ENCODE measurements around the gene HELQ. TPM values are rescaled to one million over a fixed set of nuclear protein-coding genes. Genes with fewer than 3 reads are reported as not detected.
A peak's percentile ranks its signal among the peaks of the same experiment; 100 is the strongest.
"Not testable (repeated sequence)": the region's sequence is repeated elsewhere in the genome, so short reads cannot be mapped to it uniquely, and the experiment has no call there.

HELQ gene, protein sequence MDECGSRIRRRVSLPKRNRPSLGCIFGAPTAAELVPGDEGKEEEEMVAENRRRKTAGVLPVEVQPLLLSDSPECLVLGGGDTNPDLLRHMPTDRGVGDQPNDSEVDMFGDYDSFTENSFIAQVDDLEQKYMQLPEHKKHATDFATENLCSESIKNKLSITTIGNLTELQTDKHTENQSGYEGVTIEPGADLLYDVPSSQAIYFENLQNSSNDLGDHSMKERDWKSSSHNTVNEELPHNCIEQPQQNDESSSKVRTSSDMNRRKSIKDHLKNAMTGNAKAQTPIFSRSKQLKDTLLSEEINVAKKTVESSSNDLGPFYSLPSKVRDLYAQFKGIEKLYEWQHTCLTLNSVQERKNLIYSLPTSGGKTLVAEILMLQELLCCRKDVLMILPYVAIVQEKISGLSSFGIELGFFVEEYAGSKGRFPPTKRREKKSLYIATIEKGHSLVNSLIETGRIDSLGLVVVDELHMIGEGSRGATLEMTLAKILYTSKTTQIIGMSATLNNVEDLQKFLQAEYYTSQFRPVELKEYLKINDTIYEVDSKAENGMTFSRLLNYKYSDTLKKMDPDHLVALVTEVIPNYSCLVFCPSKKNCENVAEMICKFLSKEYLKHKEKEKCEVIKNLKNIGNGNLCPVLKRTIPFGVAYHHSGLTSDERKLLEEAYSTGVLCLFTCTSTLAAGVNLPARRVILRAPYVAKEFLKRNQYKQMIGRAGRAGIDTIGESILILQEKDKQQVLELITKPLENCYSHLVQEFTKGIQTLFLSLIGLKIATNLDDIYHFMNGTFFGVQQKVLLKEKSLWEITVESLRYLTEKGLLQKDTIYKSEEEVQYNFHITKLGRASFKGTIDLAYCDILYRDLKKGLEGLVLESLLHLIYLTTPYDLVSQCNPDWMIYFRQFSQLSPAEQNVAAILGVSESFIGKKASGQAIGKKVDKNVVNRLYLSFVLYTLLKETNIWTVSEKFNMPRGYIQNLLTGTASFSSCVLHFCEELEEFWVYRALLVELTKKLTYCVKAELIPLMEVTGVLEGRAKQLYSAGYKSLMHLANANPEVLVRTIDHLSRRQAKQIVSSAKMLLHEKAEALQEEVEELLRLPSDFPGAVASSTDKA
- 10 to 100 TPM in 1 of 2 experiments, 1 to 10 TPM in 1; 9.3 to 10.4 TPM for total RNA-seq

DNA sequence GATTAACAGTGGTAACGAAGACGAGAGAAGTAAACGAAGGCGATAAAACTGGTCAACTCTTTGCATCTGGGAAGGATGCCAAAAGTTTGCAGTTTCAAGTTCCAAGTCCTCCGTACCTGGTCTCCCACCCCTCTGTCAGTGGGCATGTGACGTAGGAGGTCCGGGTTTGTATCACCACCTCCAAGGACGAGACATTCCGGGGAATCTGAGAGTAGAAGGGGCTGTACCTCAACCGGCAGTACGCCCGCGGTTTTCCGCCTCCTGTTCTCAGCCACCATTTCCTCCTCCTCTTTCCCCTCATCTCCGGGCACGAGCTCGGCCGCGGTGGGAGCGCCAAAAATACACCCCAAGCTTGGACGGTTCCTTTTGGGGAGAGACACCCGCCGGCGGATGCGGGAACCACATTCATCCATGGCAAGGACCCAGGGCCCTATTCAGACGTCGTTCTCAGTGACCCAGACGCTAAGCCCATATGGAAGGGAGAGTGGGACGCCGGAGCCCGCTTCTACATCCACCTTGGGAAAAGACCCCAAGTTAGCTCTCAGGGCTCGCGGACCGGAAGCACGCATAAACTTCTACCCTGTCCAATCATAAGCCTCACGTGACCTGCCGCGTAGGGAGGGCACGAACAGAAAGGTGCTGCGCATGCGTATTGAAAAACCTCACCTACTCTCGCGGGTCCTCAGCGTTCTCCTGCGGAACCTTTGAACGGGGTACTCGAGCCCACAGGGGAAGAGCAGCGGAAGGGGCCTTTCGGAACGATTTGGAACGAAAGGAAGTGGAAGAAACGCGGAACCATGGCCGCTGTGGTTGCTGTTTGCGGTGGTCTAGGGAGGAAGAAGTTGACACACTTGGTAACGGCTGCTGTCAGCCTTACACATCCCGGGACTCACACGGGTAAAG lies at the start of gene HELQ, which contains the start of gene MRPS18C:
Gene HELQ, minus strand, starts transcription at position 543 of the 903 bp plus-strand sequence. Its CDS starts 130 bp downstream, at position 413.
Gene MRPS18C, plus strand, starts transcription at position 778 of the 903 bp plus-strand sequence. Its CDS starts 20 bp downstream, at position 798.
- CTCF ChIA-PET: interaction anchor here (1.0 to 2.5 kb wide), 4 partner anchors 11 to 172 kb away, joined by 3 to 9 read pairs (median 6); partner anchors contain the start of gene COQ2
- peaks cover 47% of the 10 kb centered on the region for H3K4me1 Mint-ChIP-seq (ENCODE audit: low read depth)
- peak within 1 kb of the TSS; percentile 100 for H3K4me3 Mint-ChIP-seq
- peak; percentile 93 for ATAC-seq
- H3K27ac Mint-ChIP-seq: peak within 1 kb of the TSS; percentile 100
- intact Hi-C loops (cut with micrococcal nuclease): loop anchor here (5.0 to 10.0 kb wide), 3 partner anchors 98 to 421 kb away; partner anchors contain the start of genes COPS4 and COQ2
- TF ChIP-seq, protein P1, sequence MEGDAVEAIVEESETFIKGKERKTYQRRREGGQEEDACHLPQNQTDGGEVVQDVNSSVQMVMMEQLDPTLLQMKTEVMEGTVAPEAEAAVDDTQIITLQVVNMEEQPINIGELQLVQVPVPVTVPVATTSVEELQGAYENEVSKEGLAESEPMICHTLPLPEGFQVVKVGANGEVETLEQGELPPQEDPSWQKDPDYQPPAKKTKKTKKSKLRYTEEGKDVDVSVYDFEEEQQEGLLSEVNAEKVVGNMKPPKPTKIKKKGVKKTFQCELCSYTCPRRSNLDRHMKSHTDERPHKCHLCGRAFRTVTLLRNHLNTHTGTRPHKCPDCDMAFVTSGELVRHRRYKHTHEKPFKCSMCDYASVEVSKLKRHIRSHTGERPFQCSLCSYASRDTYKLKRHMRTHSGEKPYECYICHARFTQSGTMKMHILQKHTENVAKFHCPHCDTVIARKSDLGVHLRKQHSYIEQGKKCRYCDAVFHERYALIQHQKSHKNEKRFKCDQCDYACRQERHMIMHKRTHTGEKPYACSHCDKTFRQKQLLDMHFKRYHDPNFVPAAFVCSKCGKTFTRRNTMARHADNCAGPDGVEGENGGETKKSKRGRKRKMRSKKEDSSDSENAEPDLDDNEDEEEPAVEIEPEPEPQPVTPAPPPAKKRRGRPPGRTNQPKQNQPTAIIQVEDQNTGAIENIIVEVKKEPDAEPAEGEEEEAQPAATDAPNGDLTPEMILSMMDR (IDR thresholded peaks at IDR 0.05): no peak
- peaks cover 58% of the 10 kb centered on the region for H3K36me3 Mint-ChIP-seq (ENCODE audit: low read depth)
- POLR2A ChIA-PET: interaction anchor here (0.6 to 1.5 kb wide), 9 partner anchors 9 to 473 kb away, joined by 3 to 4 read pairs (median 3); partner anchors contain the start of genes ABRAXAS1 and COPS4
- peak; percentile 99 for DNase-seq
- no peaks in the 10 kb centered on the region for H3K27me3 Mint-ChIP-seq
- no peaks in the 10 kb centered on the region for H3K9me3 Mint-ChIP-seq

GRCh38 chr4:83504996-83505395 lies 49.4 kb upstream of the HELQ start:
- TF ChIP-seq, protein P1 (IDR thresholded peaks at IDR 0.05): no peak

GRCh38 chr4:83504503-83504902 lies 48.9 kb upstream of the HELQ start:
- TF ChIP-seq, protein P1 (IDR thresholded peaks at IDR 0.05): no peak
- no peak overlapping the region for H3K4me3 Mint-ChIP-seq
- no peaks in the 10 kb centered on the region for H3K9me3 Mint-ChIP-seq
- no peak for DNase-seq
- no peak for ATAC-seq
- intact Hi-C loops (cut with micrococcal nuclease): no loop called here
- H3K36me3 Mint-ChIP-seq (ENCODE audit: low read depth): no peaks in the 10 kb centered on the region
- no peaks in the 10 kb centered on the region for H3K27me3 Mint-ChIP-seq
- H3K4me1 Mint-ChIP-seq (ENCODE audit: low read depth): peaks cover 12% of the 10 kb centered on the region
- H3K27ac Mint-ChIP-seq: peak overlapping the region; percentile 3
- ChIA-PET CTCF (interaction anchor here (1.1 to 2.3 kb wide), 3 partner anchors 22 to 136 kb away, joined by 3 to 7 read pairs (median 3); no protein-coding TSS in a partner anchor), POLR2A (interaction anchor here (0.6 kb wide), 1 partner anchor 937 kb away, joined by 5 read pairs; no protein-coding TSS in a partner anchor)

More at GRCh38 chr4:83504996-83505395, 49.4 kb upstream of the HELQ start:
- H3K27me3 Mint-ChIP-seq: no peaks in the 10 kb centered on the region
- CTCF ChIA-PET: interaction anchor here (1.1 to 2.3 kb wide), 2 partner anchors 134 to 136 kb away, joined by 3 to 7 read pairs; no protein-coding TSS in a partner anchor
- H3K27ac Mint-ChIP-seq: peak overlapping the region; percentile 3
- no peak for DNase-seq
- ATAC-seq: no peak
- H3K4me1 Mint-ChIP-seq (ENCODE audit: low read depth): peaks cover 12% of the 10 kb centered on the region
- POLR2A ChIA-PET: interaction anchor here (0.6 kb wide), 2 partner anchors 10 to 937 kb away, joined by 3 to 5 read pairs; no protein-coding TSS in a partner anchor
- H3K36me3 Mint-ChIP-seq (ENCODE audit: low read depth): no peaks in the 10 kb centered on the region
- intact Hi-C loops (cut with micrococcal nuclease): no loop called here
- no peak overlapping the region for H3K4me3 Mint-ChIP-seq
- H3K9me3 Mint-ChIP-seq: no peaks in the 10 kb centered on the region

- Mint-ChIP-seq H3K27me3 (no peaks in the 10 kb centered on the region), H3K4me1 (ENCODE audit: low read depth) (peaks cover 12% of the 10 kb centered on the region), H3K27ac (peak overlapping the region; percentile 3), H3K9me3 (no peaks in the 10 kb centered on the region), H3K4me3 (no peak overlapping the region), H3K36me3 (ENCODE audit: low read depth) (no peaks in the 10 kb centered on the region)
- ChIA-PET POLR2A (no interaction called here), CTCF (interaction anchor here (1.1 to 2.3 kb wide), 4 partner anchors 22 to 141 kb away, joined by 3 to 7 read pairs (median 3); no protein-coding TSS in a partner anchor)
- ATAC-seq (peak; percentile 47), DNase-seq (peak; percentile 30)
- intact Hi-C loops (cut with micrococcal nuclease): no loop called here
- TF ChIP-seq, protein P1 (IDR thresholded peaks at IDR 0.05): no peak
These were observed 48.4 kb upstream of the HELQ start for GRCh38 chr4:83503974-83504373.

DNA sequence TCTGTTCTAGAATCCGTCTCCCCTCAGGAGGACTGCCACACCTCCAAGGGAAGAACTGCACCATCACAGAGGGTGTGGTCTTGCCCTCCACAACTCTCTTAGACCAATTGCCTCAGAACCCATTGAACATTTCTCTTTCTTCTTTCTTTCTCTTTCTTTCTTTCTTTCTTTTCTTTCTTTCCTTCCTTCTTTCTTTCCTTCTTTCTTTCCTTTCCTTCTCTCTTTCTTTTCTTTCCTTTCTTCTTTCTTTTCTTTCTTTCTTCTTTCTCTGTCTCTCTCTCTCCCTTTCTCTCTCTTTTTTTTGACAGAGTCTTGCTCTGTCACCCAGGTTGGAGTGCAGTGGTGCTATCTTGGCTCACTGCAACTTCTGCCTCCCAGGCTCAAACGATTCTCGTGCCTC lies 46.0 kb upstream of the HELQ start:
- peaks cover 12% of the 10 kb centered on the region for H3K4me1 Mint-ChIP-seq (ENCODE audit: low read depth)
- H3K36me3 Mint-ChIP-seq (ENCODE audit: low read depth); DNase-seq; H3K27ac Mint-ChIP-seq; H3K27me3 Mint-ChIP-seq; H3K4me3 Mint-ChIP-seq; H3K9me3 Mint-ChIP-seq; intact Hi-C loops (cut with micrococcal nuclease); ATAC-seq: not testable (repeated sequence)
- ChIA-PET CTCF (interaction anchor here (0.6 kb wide), 1 partner anchor 71 kb away, joined by 4 read pairs; no protein-coding TSS in a partner anchor), POLR2A (interaction anchor here (0.5 kb wide), 1 partner anchor 26 kb away, joined by 3 read pairs; no protein-coding TSS in a partner anchor)
